ENCODE measurements around the gene MYH11.

Gene MYH11

GRCh38 chr16:15704545-15704987 is 152.3 kb downstream of the MYH11 start:
- DNase-seq = peak; percentile 77
- Histone ChIP-seq H3K79me1 (ENCODE audit: low read length) (no peaks in the 10 kb centered on the region), H2AK5ac (ENCODE audit: low read length) (no peak overlapping the region), H2BK15ac (replicated peaks; ENCODE audit: low read depth) (no peak overlapping the region), H3K4ac (ENCODE audit: low read depth, low read length) (no peak overlapping the region), H3K9ac (ENCODE audit: low read length) (no peak overlapping the region), H3K36me3 (ENCODE audit: control insufficient read depth, insufficient read depth, low read length) (peaks cover 3% of the 10 kb centered on the region), H3K4me1 (ENCODE audit: control insufficient read depth, low read depth, low read length) (no peaks in the 10 kb centered on the region), H3K27me3 (ENCODE audit: insufficient read depth, low read length, poor library complexity) (no peaks in the 10 kb centered on the region), H2BK5ac (ENCODE audit: low read length) (no peak overlapping the region), H4K8ac (ENCODE audit: low read depth, low read length) (no peak overlapping the region), H2BK120ac (ENCODE audit: low read depth, low read length) (no peak overlapping the region), H3K79me2 (ENCODE audit: control insufficient read depth, insufficient read depth, low read length) (no peaks in the 10 kb centered on the region), H3K56ac (ENCODE audit: low read length) (peak overlapping the region; percentile 15), H3K18ac (ENCODE audit: low read length) (no peak overlapping the region), H4K5ac (ENCODE audit: low read length) (no peak overlapping the region), H3K4me3 (ENCODE audit: low read length) (no peak overlapping the region), H3K27ac (ENCODE audit: low read depth, low read length) (no peak overlapping the region), H3K23ac (ENCODE audit: low read length) (no peak overlapping the region), H3K4me2 (ENCODE audit: low read length) (no peak overlapping the region)
- no CpG with 5 or more reads among the region's 8 CpGs for WGBS (ENCODE audit: extremely low coverage, insufficient coverage, low lambda C conversion rate)

GRCh38 chr16:15703029-15703736 is 153.6 kb downstream of the MYH11 start:
- no peaks in the 10 kb centered on the region for H3K4me1 ChIP-seq (ENCODE audit: control insufficient read depth, low read depth, low read length)
- no peaks in the 10 kb centered on the region for H3K27me3 ChIP-seq (ENCODE audit: insufficient read depth, low read length, poor library complexity)
- no peak overlapping the region for H2BK15ac ChIP-seq (replicated peaks; ENCODE audit: low read depth)
- H3K18ac ChIP-seq (ENCODE audit: low read length) = no peak overlapping the region
- H3K36me3 ChIP-seq (ENCODE audit: control insufficient read depth, insufficient read depth, low read length) = peaks cover 3% of the 10 kb centered on the region
- H3K4me2 ChIP-seq (ENCODE audit: low read length) = no peak overlapping the region
- H3K4ac ChIP-seq (ENCODE audit: low read depth, low read length) = no peak overlapping the region
- H3K27ac ChIP-seq (ENCODE audit: low read depth, low read length) = no peak overlapping the region
- no peak overlapping the region for H4K8ac ChIP-seq (ENCODE audit: low read depth, low read length)
- H3K23ac ChIP-seq (ENCODE audit: low read length) = no peak overlapping the region
- DNase-seq = no peak
- no peak overlapping the region for H2AK5ac ChIP-seq (ENCODE audit: low read length)
- H3K56ac ChIP-seq (ENCODE audit: low read length) = no peak overlapping the region
- H2BK120ac ChIP-seq (ENCODE audit: low read depth, low read length) = no peak overlapping the region
- H2BK5ac ChIP-seq (ENCODE audit: low read length) = no peak overlapping the region
- H3K4me3 ChIP-seq (ENCODE audit: low read length) = no peak overlapping the region
- no peaks in the 10 kb centered on the region for H3K79me1 ChIP-seq (ENCODE audit: low read length)
- no peak overlapping the region for H3K9ac ChIP-seq (ENCODE audit: low read length)
- no peaks in the 10 kb centered on the region for H3K79me2 ChIP-seq (ENCODE audit: control insufficient read depth, insufficient read depth, low read length)
- WGBS (ENCODE audit: extremely low coverage, insufficient coverage, low lambda C conversion rate) = no CpG with 5 or more reads among the region's 14 CpGs
- no peak overlapping the region for H4K5ac ChIP-seq (ENCODE audit: low read length)

GRCh38 chr16:15701975-15702970 is 154.6 kb downstream of the MYH11 start:
- Histone ChIP-seq H3K36me3 (ENCODE audit: control insufficient read depth, insufficient read depth, low read length) (peaks cover 3% of the 10 kb centered on the region), H4K8ac (ENCODE audit: low read depth, low read length) (no peak overlapping the region), H3K4me2 (ENCODE audit: low read length) (no peak overlapping the region), H3K56ac (ENCODE audit: low read length) (no peak overlapping the region), H4K5ac (ENCODE audit: low read length) (no peak overlapping the region), H3K27me3 (ENCODE audit: insufficient read depth, low read length, poor library complexity) (no peaks in the 10 kb centered on the region), H2BK120ac (ENCODE audit: low read depth, low read length) (no peak overlapping the region), H2BK15ac (replicated peaks; ENCODE audit: low read depth) (no peak overlapping the region), H3K4ac (ENCODE audit: low read depth, low read length) (no peak overlapping the region), H3K4me1 (ENCODE audit: control insufficient read depth, low read depth, low read length) (no peaks in the 10 kb centered on the region), H3K18ac (ENCODE audit: low read length) (no peak overlapping the region), H2BK5ac (ENCODE audit: low read length) (no peak overlapping the region), H3K79me2 (ENCODE audit: control insufficient read depth, insufficient read depth, low read length) (no peaks in the 10 kb centered on the region), H2AK5ac (ENCODE audit: low read length) (no peak overlapping the region), H3K23ac (ENCODE audit: low read length) (no peak overlapping the region), H3K4me3 (ENCODE audit: low read length) (no peak overlapping the region), H3K9ac (ENCODE audit: low read length) (no peak overlapping the region), H3K79me1 (ENCODE audit: low read length) (no peaks in the 10 kb centered on the region), H3K27ac (ENCODE audit: low read depth, low read length) (no peak overlapping the region)
- WGBS (ENCODE audit: extremely low coverage, insufficient coverage, low lambda C conversion rate) = 100% methylated on average over 1 of the region's 11 CpGs
- no peak for DNase-seq

GRCh38 chr16:15701367-15701766 is 155.5 kb downstream of the MYH11 start:
- WGBS (ENCODE audit: extremely low coverage, insufficient coverage, low lambda C conversion rate) = no CpG with 5 or more reads among the region's 6 CpGs
- Histone ChIP-seq H3K56ac (ENCODE audit: low read length) (no peak overlapping the region), H3K23ac (ENCODE audit: low read length) (no peak overlapping the region), H3K27me3 (ENCODE audit: insufficient read depth, low read length, poor library complexity) (no peaks in the 10 kb centered on the region), H4K8ac (ENCODE audit: low read depth, low read length) (no peak overlapping the region), H3K36me3 (ENCODE audit: control insufficient read depth, insufficient read depth, low read length) (peaks cover 4% of the 10 kb centered on the region), H3K79me2 (ENCODE audit: control insufficient read depth, insufficient read depth, low read length) (no peaks in the 10 kb centered on the region), H3K9ac (ENCODE audit: low read length) (no peak overlapping the region), H3K18ac (ENCODE audit: low read length) (no peak overlapping the region), H4K5ac (ENCODE audit: low read length) (no peak overlapping the region), H2AK5ac (ENCODE audit: low read length) (no peak overlapping the region), H3K4me2 (ENCODE audit: low read length) (no peak overlapping the region), H2BK5ac (ENCODE audit: low read length) (no peak overlapping the region), H2BK120ac (ENCODE audit: low read depth, low read length) (no peak overlapping the region), H2BK15ac (replicated peaks; ENCODE audit: low read depth) (no peak overlapping the region), H3K79me1 (ENCODE audit: low read length) (no peaks in the 10 kb centered on the region), H3K4me1 (ENCODE audit: control insufficient read depth, low read depth, low read length) (no peaks in the 10 kb centered on the region), H3K4ac (ENCODE audit: low read depth, low read length) (no peak overlapping the region), H3K27ac (ENCODE audit: low read depth, low read length) (no peak overlapping the region), H3K4me3 (ENCODE audit: low read length) (no peak overlapping the region)
- no peak for DNase-seq

- H3K23ac ChIP-seq (ENCODE audit: low read length) = no peak overlapping the region
- H3K27me3 ChIP-seq (ENCODE audit: insufficient read depth, low read length, poor library complexity) = no peaks in the 10 kb centered on the region
- H3K9ac ChIP-seq (ENCODE audit: low read length) = no peak overlapping the region
- no peak overlapping the region for H2BK15ac ChIP-seq (replicated peaks; ENCODE audit: low read depth)
- no CpG with 5 or more reads among the region's 12 CpGs for WGBS (ENCODE audit: extremely low coverage, insufficient coverage, low lambda C conversion rate)
- H4K5ac ChIP-seq (ENCODE audit: low read length) = no peak overlapping the region
- H2AK5ac ChIP-seq (ENCODE audit: low read length) = no peak overlapping the region
- H3K56ac ChIP-seq (ENCODE audit: low read length) = no peak overlapping the region
- H3K27ac ChIP-seq (ENCODE audit: low read depth, low read length) = no peak overlapping the region
- no peak overlapping the region for H3K4ac ChIP-seq (ENCODE audit: low read depth, low read length)
- H3K79me2 ChIP-seq (ENCODE audit: control insufficient read depth, insufficient read depth, low read length) = no peaks in the 10 kb centered on the region
- H3K36me3 ChIP-seq (ENCODE audit: control insufficient read depth, insufficient read depth, low read length) = peaks cover 4% of the 10 kb centered on the region
- no peak overlapping the region for H4K8ac ChIP-seq (ENCODE audit: low read depth, low read length)
- H3K18ac ChIP-seq (ENCODE audit: low read length) = no peak overlapping the region
- H2BK5ac ChIP-seq (ENCODE audit: low read length) = no peak overlapping the region
- H3K4me3 ChIP-seq (ENCODE audit: low read length) = no peak overlapping the region
- H3K4me1 ChIP-seq (ENCODE audit: control insufficient read depth, low read depth, low read length) = no peaks in the 10 kb centered on the region
- H2BK120ac ChIP-seq (ENCODE audit: low read depth, low read length) = no peak overlapping the region
- H3K79me1 ChIP-seq (ENCODE audit: low read length) = no peaks in the 10 kb centered on the region
- no peak for DNase-seq
- no peak overlapping the region for H3K4me2 ChIP-seq (ENCODE audit: low read length)
These were observed 157.0 kb downstream of the MYH11 start for GRCh38 chr16:15699819-15700218.
